Hepatocyte (in vitro differentiated cells): ENCODE results near the gene SLC36A4. TPM values are rescaled to one million over a fixed set of nuclear protein-coding genes. Genes with fewer than 3 reads are reported as not detected.

ENCODE experiments used
- DNase-seq: peaks from one replicate; pipeline ENCODE4 v3.0.0-alpha.2; 2016; ENCODE audit warnings: low spot score
- H2AFZ ChIP-seq: fragments of 200-600 bp; sonication (generic); 2 replicates; pipeline ENCODE4 v1.6.0; 2016; ENCODE audit warnings: antibody characterized with exemption, mild to moderate bottlenecking
- H3K27ac ChIP-seq: fragments of 200-600 bp; sonication (generic); 2 replicates; pipeline ENCODE4 v1.5.1; 2016; ENCODE audit warnings: mild to moderate bottlenecking
- H3K27me3 ChIP-seq: fragments of 200-600 bp; sonication (generic); 2 replicates; pipeline ENCODE4 v1.6.1; 2016
- H3K36me3 ChIP-seq: fragments of 200-600 bp; sonication (generic); replicated peaks from 2 replicates; pipeline ENCODE4 v1.5.1; 2016; ENCODE audit warnings: low read depth; ENCODE audit not compliant: insufficient read depth
- H3K4me1 ChIP-seq: fragments of 200-600 bp; sonication (generic); 2 replicates; pipeline ENCODE4 v1.5.1; 2016; ENCODE audit warnings: mild to moderate bottlenecking, moderate library complexity; ENCODE audit not compliant: insufficient read depth
- H3K4me2 ChIP-seq: fragments of 200-600 bp; sonication (generic); 2 replicates; pipeline ENCODE4 v1.6.0; 2016
- H3K4me3 ChIP-seq: fragments of 200-600 bp; sonication (generic); 2 replicates; pipeline ENCODE4 v1.5.1; 2016; ENCODE audit warnings: mild to moderate bottlenecking
- H3K79me2 ChIP-seq: fragments of 200-600 bp; sonication (generic); 2 replicates; pipeline ENCODE4 v1.6.0; 2017; ENCODE audit warnings: mild to moderate bottlenecking
- H3K9me2 ChIP-seq: fragments of 200-600 bp; sonication (generic); replicated peaks from 2 replicates; pipeline ENCODE4 v1.6.0; 2017; ENCODE audit warnings: mild to moderate bottlenecking; ENCODE audit not compliant: insufficient read depth
- H3K9me3 ChIP-seq: fragments of 200-600 bp; sonication (generic); 2 replicates; pipeline ENCODE4 v1.5.1; 2016; ENCODE audit warnings: low read depth, mild to moderate bottlenecking
- H4K20me1 ChIP-seq: fragments of 200-600 bp; sonication (generic); 2 replicates; pipeline ENCODE4 v1.6.0; 2016; ENCODE audit warnings: mild to moderate bottlenecking; ENCODE audit not compliant: insufficient read depth, poor library complexity, severe bottlenecking
- EZH2 ChIP-seq: fragments of 200-600 bp; sonication (generic); IDR thresholded peaks from 2 replicates; pipeline ENCODE4 v1.6.1; 2016; ENCODE audit warnings: antibody characterized with exemption, mild to moderate bottlenecking, borderline replicate concordance
- EZH2phosphoT487 ChIP-seq: fragments of 200-600 bp; sonication (generic); IDR thresholded peaks from one replicate; pipeline ENCODE4 v1.6.1; 2018; ENCODE audit warnings: antibody characterized with exemption, mild to moderate bottlenecking, low read depth, moderate library complexity; ENCODE audit not compliant: unreplicated experiment, severe bottlenecking
- WGBS: methylation state at CpG from one replicate; pipeline ENCODE4 v1.1.6; 2016; ENCODE audit warnings: low lambda C conversion rate; ENCODE audit errors: missing lambda C conversion rate; 5-methylcytosine and 5-hydroxymethylcytosine counted together
- polyA plus RNA-seq: library from polyadenylated mRNA; unstranded; fragments of >200 nt; fragmentation: Nextera tagmentation; extraction: Ambion mirVana; gene quantifications from 2 replicates; pipeline ENCODE4 v1.2.1, GENCODE V29; 2016
- total RNA-seq: library from RNA; depleted of rRNA; stranded (reverse); fragments of >200 nt; gene quantifications from 2 replicates; pipeline ENCODE4 v1.2.3, GENCODE V29; 2014
- TF ChIP-seq, protein P1 (sequence below): fragments of 200-600 bp; sonication (generic); IDR thresholded peaks from 2 replicates; pipeline ENCODE4 v1.5.1; 2016; ENCODE audit warnings: antibody characterized with exemption, mild to moderate bottlenecking; ENCODE audit not compliant: poor library complexity

Gene SLC36A4
- total and polyA plus RNA-seq, 2 experiments from 2014 or later = 17.6 to 18.4 TPM

GRCh38 chr11:93238956-93239355 lies 41.2 kb upstream of the SLC36A4 start:
- 88% methylated on average over 2 of the region's 2 CpGs for WGBS
- H3K36me3 ChIP-seq = no peaks in the 10 kb centered on the region

GRCh38 chr11:93236741-93237675 lies 39.2 kb upstream of the SLC36A4 start:
- Histone ChIP-seq H4K20me1 (no peaks in the 10 kb centered on the region), H3K9me2 (no peaks in the 10 kb centered on the region), H3K4me2 (no peak overlapping the region), H3K27ac (no peak overlapping the region), H3K4me1 (no peaks in the 10 kb centered on the region), H3K9me3 (no peaks in the 10 kb centered on the region), H3K79me2 (no peaks in the 10 kb centered on the region), H3K27me3 (no peaks in the 10 kb centered on the region), H3K36me3 (no peaks in the 10 kb centered on the region), H2AFZ (no peak overlapping the region), H3K4me3 (no peak overlapping the region)
- no peak for TF ChIP-seq EZH2phosphoT487
- no peak for TF ChIP-seq EZH2
- TF ChIP-seq, protein P1, sequence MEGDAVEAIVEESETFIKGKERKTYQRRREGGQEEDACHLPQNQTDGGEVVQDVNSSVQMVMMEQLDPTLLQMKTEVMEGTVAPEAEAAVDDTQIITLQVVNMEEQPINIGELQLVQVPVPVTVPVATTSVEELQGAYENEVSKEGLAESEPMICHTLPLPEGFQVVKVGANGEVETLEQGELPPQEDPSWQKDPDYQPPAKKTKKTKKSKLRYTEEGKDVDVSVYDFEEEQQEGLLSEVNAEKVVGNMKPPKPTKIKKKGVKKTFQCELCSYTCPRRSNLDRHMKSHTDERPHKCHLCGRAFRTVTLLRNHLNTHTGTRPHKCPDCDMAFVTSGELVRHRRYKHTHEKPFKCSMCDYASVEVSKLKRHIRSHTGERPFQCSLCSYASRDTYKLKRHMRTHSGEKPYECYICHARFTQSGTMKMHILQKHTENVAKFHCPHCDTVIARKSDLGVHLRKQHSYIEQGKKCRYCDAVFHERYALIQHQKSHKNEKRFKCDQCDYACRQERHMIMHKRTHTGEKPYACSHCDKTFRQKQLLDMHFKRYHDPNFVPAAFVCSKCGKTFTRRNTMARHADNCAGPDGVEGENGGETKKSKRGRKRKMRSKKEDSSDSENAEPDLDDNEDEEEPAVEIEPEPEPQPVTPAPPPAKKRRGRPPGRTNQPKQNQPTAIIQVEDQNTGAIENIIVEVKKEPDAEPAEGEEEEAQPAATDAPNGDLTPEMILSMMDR = peak; percentile 55
- WGBS = 44% methylated on average over 10 of the region's 10 CpGs
- peak; percentile 72 for DNase-seq

More at GRCh38 chr11:93238956-93239355, 41.2 kb upstream of the SLC36A4 start:
- DNase-seq = no peak
- Histone ChIP-seq H3K79me2 (no peaks in the 10 kb centered on the region), H3K9me3 (peaks cover 2% of the 10 kb centered on the region), H3K9me2 (no peaks in the 10 kb centered on the region), H3K4me3 (no peak overlapping the region), H4K20me1 (no peaks in the 10 kb centered on the region), H3K27me3 (no peaks in the 10 kb centered on the region), H2AFZ (no peak overlapping the region), H3K4me1 (no peaks in the 10 kb centered on the region), H3K27ac (no peak overlapping the region), H3K4me2 (no peak overlapping the region)
- TF ChIP-seq EZH2 (no peak), EZH2phosphoT487 (no peak)
- TF ChIP-seq, protein P1 = no peak

DNA sequence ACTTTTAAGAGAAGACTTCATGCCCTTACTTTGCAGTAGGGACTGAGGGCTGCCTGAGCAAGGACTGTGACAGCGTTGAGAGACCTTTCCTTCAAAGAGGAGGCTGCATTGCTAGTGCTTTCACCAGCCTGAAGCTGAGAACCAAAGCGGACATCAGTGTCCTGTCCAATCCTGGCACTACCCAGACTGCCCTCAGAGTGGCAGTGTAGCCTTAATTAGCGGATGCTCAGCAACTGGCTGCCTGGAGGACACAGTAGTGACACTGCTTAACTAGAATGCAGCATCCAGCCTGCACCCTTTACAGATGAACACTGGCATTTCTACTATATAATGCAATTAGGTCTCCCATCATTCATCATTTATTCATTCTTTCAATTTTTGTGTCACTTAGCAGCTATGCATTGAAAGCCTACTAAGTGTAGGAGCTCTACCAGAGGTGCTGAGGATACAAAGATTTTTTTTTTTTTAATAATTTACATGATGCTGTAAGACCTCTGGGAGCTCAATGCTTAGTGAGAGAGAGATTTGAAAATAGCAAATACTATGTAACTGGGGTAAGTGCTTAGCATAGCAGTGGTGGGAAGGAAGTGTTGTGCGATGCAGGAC lies 36.9 kb upstream of the SLC36A4 start:
- Histone ChIP-seq H3K4me3 (no peak overlapping the region), H3K9me2 (no peaks in the 10 kb centered on the region), H3K27me3 (no peaks in the 10 kb centered on the region), H3K4me2 (no peak overlapping the region), H4K20me1 (no peaks in the 10 kb centered on the region), H2AFZ (no peak overlapping the region), H3K36me3 (no peaks in the 10 kb centered on the region), H3K79me2 (no peaks in the 10 kb centered on the region), H3K27ac (no peak overlapping the region), H3K4me1 (no peaks in the 10 kb centered on the region), H3K9me3 (no peaks in the 10 kb centered on the region)
- no peak for TF ChIP-seq EZH2phosphoT487
- TF ChIP-seq, protein P1 = peak; percentile 95
- TF ChIP-seq EZH2 = no peak
- WGBS = 26% methylated on average over 4 of the region's 4 CpGs
- DNase-seq = peak; percentile 90
